Ishikawa (cell line): Measurements from ENCODE around the gene NBPF3.
A peak's percentile ranks its signal among the peaks of the same experiment; 100 is the strongest.

ENCODE experiments used
- CEBPB ChIP-seq: IDR thresholded peaks from 2 replicates; pipeline ENCODE4 v1.6.1; 2012
- CREB1 ChIP-seq: IDR thresholded peaks from 2 replicates; pipeline ENCODE4 v1.6.1; 2012; ENCODE audit warnings: low read depth
- EGR1 ChIP-seq: IDR thresholded peaks from 2 replicates; pipeline ENCODE4 v1.6.1; 2012
- EP300 ChIP-seq: IDR thresholded peaks from 2 replicates; pipeline ENCODE4 v1.6.1; 2012; ENCODE audit warnings: borderline replicate concordance
- FOXM1 ChIP-seq: IDR thresholded peaks from 2 replicates; pipeline ENCODE4 v1.6.1; 2012; ENCODE audit warnings: low read depth, borderline replicate concordance
- NFIC ChIP-seq: IDR thresholded peaks from 2 replicates; pipeline ENCODE4 v1.6.1; 2012
- RAD21 ChIP-seq: IDR thresholded peaks from 2 replicates; pipeline ENCODE4 v1.6.1; 2012; ENCODE audit warnings: low read depth
- REST ChIP-seq: IDR thresholded peaks from 2 replicates; pipeline ENCODE4 v1.6.1; 2012; ENCODE audit warnings: low read depth, mild to moderate bottlenecking
- TAF1 ChIP-seq: IDR thresholded peaks from 2 replicates; pipeline ENCODE4 v1.6.1; 2012; ENCODE audit warnings: low read depth, mild to moderate bottlenecking
- TCF12 ChIP-seq: IDR thresholded peaks from 2 replicates; pipeline ENCODE4 v1.6.1; 2012; ENCODE audit warnings: low read depth
- TEAD4 ChIP-seq: IDR thresholded peaks from 2 replicates; pipeline ENCODE4 v1.6.1; 2012
- YY1 ChIP-seq: IDR thresholded peaks from 2 replicates; pipeline ENCODE4 v1.6.1; 2012; ENCODE audit warnings: low read depth
- ZBTB7A ChIP-seq: IDR thresholded peaks from 2 replicates; pipeline ENCODE4 v1.6.1; 2012; ENCODE audit warnings: low read depth
- TF ChIP-seq, protein P1 (sequence below): IDR thresholded peaks from 2 replicates; pipeline ENCODE4 v1.6.1; 2012
- TF ChIP-seq, protein P2 (sequence below): IDR thresholded peaks from 2 replicates; pipeline ENCODE4 v1.6.1; 2012

Gene NBPF3

DNA sequence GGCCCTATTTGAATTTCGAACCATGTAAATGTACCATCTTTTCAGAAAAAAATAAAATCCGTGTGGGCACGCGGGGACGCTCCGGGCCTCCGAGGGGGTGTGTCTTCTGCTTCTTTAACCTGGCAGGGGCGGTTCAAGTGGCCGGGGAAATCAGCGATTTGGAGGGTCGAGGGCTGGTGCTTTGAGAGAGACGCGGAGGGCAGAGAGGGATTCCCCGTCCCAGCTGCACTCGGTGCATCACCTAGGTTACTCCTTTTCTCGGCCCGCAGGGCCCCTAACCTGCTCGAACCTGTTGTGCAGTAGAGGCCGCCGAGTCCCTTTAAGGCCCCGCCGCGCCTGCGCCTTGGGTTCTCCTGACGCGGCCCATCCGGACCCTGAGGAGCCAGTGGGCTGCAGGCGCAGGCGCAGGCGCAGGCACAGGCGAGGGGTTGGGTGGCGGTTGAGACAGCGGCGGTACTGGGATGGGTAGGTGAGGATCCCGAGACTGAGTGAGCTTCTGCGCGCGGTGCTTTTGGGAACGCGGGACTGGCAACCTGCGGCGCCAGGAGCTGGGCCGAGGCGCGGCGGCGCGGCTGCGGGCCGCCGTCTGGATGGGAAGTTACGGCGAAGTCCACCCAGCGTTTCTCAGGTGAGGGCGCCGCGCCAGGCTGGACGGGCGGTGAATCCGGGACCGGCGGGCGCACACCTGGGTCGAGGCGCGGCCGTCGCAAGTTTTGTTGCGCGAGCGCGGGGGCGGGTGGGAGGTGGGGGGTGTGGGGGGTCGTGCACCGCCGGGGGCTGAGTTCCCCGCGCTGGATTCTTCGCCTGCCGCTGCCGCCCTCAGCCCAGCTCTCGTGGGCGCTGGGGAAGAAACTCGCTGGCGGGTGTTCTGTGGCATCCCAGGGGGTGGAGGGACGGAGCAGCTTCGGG, at the start of gene NBPF3:
NBPF3 (plus strand) TSS at position 417 of the 909 bp plus-strand sequence. CDS start 4,950 bp downstream, outside the sequence.
- TF ChIP-seq REST (no peak), RAD21 (no peak), YY1 (peak; percentile 21; the same call in 1 of the 2 replicates), TAF1 (peak; percentile 70), FOXM1 (no peak), EP300 (peak; percentile 41), TEAD4 (0 out of 2 replicates have a peak, but pooled peaks have one; percentile 21), ZBTB7A (0 out of 2 replicates have a peak, but pooled peaks have one; percentile 20), TCF12 (no peak; the same call in 1 of the 2 replicates), CREB1 (no peak), EGR1 (no peak), NFIC (peak; percentile 38; the same call in 1 of the 2 replicates)
- TF ChIP-seq, protein P1, sequence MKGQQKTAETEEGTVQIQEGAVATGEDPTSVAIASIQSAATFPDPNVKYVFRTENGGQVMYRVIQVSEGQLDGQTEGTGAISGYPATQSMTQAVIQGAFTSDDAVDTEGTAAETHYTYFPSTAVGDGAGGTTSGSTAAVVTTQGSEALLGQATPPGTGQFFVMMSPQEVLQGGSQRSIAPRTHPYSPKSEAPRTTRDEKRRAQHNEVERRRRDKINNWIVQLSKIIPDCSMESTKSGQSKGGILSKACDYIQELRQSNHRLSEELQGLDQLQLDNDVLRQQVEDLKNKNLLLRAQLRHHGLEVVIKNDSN, result no peak
- TF ChIP-seq, protein P2, sequence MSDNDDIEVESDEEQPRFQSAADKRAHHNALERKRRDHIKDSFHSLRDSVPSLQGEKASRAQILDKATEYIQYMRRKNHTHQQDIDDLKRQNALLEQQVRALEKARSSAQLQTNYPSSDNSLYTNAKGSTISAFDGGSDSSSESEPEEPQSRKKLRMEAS, result peak; percentile 67

DNA sequence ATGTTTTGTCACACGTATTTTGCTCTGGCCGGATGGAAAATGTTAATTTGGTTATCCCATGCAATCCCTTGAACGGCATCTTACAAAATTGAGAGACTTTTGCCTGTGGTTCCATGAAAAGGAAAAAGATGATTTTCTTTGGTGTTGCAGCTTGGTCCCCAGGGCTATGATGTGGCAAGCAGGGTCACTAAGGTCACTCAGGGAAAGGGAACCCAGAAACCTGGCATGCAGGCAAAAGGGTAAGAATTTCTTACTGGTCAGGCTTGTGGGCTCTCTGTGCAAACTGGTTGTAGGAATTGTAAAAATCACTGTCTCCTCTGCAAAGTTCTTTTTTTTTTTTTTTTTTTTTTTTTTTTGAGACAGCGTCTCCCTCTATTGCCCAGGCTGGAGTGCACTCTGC, 48.4 kb upstream of the NBPF3 start:
- TF ChIP-seq CREB1, result no peak
- TF ChIP-seq RAD21, result no peak
- no peak for TF ChIP-seq REST

DNA sequence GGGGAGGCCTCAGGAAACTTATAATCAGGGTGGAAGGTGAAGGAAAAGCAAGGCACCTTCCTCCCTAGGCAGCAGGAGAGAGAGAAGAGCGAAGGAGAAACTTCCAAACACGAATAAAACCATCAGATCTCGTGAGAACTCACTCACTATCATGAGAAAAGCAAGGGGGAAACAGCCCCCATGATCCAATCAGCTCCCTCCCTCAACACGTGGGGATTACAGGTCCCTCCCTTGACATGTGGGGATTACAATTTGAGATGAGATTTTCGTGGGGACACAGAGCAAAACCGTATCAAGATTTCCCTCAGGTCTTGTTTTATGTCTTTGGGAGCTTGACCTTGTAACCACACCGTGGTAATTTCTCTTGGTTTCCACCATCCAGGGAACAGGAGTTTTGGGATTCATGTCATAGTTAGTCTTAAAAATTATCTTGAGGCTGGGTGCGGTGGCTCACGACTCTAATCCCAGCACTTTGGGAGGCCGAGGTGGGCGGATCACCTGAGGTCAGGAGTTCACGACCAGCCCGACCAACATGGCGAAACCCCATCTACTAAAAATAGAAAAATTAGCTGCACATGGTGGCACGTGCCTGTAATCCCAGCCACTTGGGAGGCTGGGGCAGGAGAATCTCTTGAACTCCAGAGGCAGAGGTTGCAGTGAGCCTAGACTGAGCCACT, 47.2 kb upstream of the NBPF3 start:
- TF ChIP-seq, protein P1, result no peak
- no peak for TF ChIP-seq TEAD4
- TF ChIP-seq TCF12, result no peak
- no peak for TF ChIP-seq CREB1
- TF ChIP-seq EGR1, result no peak
- no peak for TF ChIP-seq EP300
- TF ChIP-seq, protein P2, result no peak
- no peak for TF ChIP-seq YY1
- TF ChIP-seq REST, result no peak
- TF ChIP-seq RAD21, result no peak
- TF ChIP-seq FOXM1, result no peak
- TF ChIP-seq CEBPB, result no peak
- TF ChIP-seq ZBTB7A, result no peak
- no peak for TF ChIP-seq TAF1

DNA sequence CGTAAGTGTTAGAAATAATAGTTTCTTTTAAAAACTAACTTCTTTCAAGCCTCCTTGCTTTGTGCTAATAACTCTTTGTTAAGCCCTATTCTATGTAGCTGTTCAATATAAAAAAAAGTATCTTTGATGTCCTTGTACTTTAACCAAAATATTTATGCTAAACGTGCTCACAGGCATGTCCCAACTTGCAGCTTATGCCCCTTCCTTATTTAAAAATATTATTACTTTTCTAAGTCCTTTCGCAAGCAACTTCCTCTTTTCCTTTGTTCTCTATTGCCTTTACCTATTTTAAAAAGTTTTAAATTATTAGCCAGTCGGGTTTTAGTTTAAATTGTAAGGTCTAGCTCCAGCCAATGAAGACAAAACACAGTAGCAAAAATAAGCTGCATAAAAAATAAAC, 43.4 kb upstream of the NBPF3 start:
- no peak for TF ChIP-seq TAF1
- no peak for TF ChIP-seq ZBTB7A
- TF ChIP-seq NFIC, result no peak
- no peak for TF ChIP-seq RAD21
- no peak for TF ChIP-seq CEBPB
- no peak for TF ChIP-seq YY1
- no peak for TF ChIP-seq TCF12
- TF ChIP-seq EP300, result no peak
- no peak for TF ChIP-seq EGR1
- no peak for TF ChIP-seq FOXM1
- TF ChIP-seq, protein P1, result no peak
- TF ChIP-seq, protein P2, result no peak
- TF ChIP-seq TEAD4, result no peak
- TF ChIP-seq REST, result no peak
- no peak for TF ChIP-seq CREB1
